Cardiac muscle cell (in vitro differentiated cells and primary cell): ENCODE data around the gene CHRND. TPM values are rescaled to one million over a fixed set of nuclear protein-coding genes. Genes with fewer than 3 reads are reported as not detected.

Source experiments
- DNase-seq, 2 donors: peaks; one replicate each; pipeline versions ENCODE4 v3.0.0 to v3.0.0-alpha.2; 2010 to 2017; ENCODE audit warnings: low read depth in 1 of 2, low spot score in 1 of 2
- H3K27ac ChIP-seq: fragments of 200-600 bp; sonication (generic); 2 replicates; pipeline ENCODE4 v1.5.1; 2016
- H3K27me3 ChIP-seq: fragments of 200-600 bp; sonication (generic); 2 replicates; pipeline ENCODE4 v1.6.0; 2016; ENCODE audit warnings: control low read depth
- H3K36me3 ChIP-seq: fragments of 200-600 bp; sonication (generic); 2 replicates; pipeline ENCODE4 v1.5.1; 2016; ENCODE audit warnings: control low read depth
- H3K4me1 ChIP-seq: fragments of 200-600 bp; sonication (generic); 2 replicates; pipeline ENCODE4 v1.8.1; 2017; ENCODE audit warnings: low read depth, mild to moderate bottlenecking, mixed run types
- H3K4me3 ChIP-seq: fragments of 200-600 bp; sonication (generic); 2 replicates; pipeline ENCODE4 v1.5.1; 2016; ENCODE audit warnings: mild to moderate bottlenecking
- H3K9me3 ChIP-seq: fragments of 200-600 bp; sonication (generic); 2 replicates; pipeline ENCODE4 v1.5.1; 2017; ENCODE audit warnings: low read depth, mild to moderate bottlenecking, control low read depth
- CTCF ChIP-seq: IDR thresholded peaks from 2 replicates; pipeline ENCODE4 v1.5.1; 2012; ENCODE audit warnings: low read depth, mild to moderate bottlenecking, low read length
- polyA plus RNA-seq: library from polyadenylated mRNA; unstranded; fragments of >200 nt; fragmentation: Nextera tagmentation; extraction: Ambion mirVana; gene quantifications from 2 replicates; pipeline ENCODE4 v1.2.1, GENCODE V29; 2016
- total RNA-seq: library from RNA; depleted of rRNA; stranded (reverse); fragments of >200 nt; gene quantifications from 2 replicates; pipeline ENCODE4 v1.2.3, GENCODE V29; 2016

CHRND gene
- total and polyA plus RNA-seq, 2 experiments from 2014 or later = 0.05 to 0.09 TPM

- H3K4me1 ChIP-seq = peaks cover under 1% of the 10 kb centered on the region
- no peak overlapping the region for H3K4me3 ChIP-seq
- no peak for TF ChIP-seq CTCF
- peaks cover 89% of the 10 kb centered on the region for H3K27me3 ChIP-seq
- H3K27ac ChIP-seq = no peak overlapping the region
- DNase-seq = no peak
- H3K9me3 ChIP-seq = no peaks in the 10 kb centered on the region
- no peaks in the 10 kb centered on the region for H3K36me3 ChIP-seq
Measured at GRCh38 chr2:232480201-232481190, 45.5 kb upstream of the CHRND start.

- H3K36me3 ChIP-seq = no peaks in the 10 kb centered on the region
- no peaks in the 10 kb centered on the region for H3K9me3 ChIP-seq
- H3K27me3 ChIP-seq = peaks cover 93% of the 10 kb centered on the region
- H3K4me3 ChIP-seq = no peak overlapping the region
- TF ChIP-seq CTCF = no peak
- no peak overlapping the region for H3K27ac ChIP-seq
- H3K4me1 ChIP-seq = peaks cover 4% of the 10 kb centered on the region
- DNase-seq = no peak
Measured at GRCh38 chr2:232481322-232482140, 44.4 kb upstream of the CHRND start.

GRCh38 chr2:232482301-232483238 lies 43.4 kb upstream of the CHRND start:
- Histone ChIP-seq H3K4me3 (no peak overlapping the region), H3K4me1 (peaks cover 4% of the 10 kb centered on the region), H3K36me3 (no peaks in the 10 kb centered on the region), H3K27me3 (peaks cover 94% of the 10 kb centered on the region), H3K9me3 (no peaks in the 10 kb centered on the region), H3K27ac (no peak overlapping the region)
- DNase-seq = no peak
- no peak for TF ChIP-seq CTCF

- Histone ChIP-seq H3K4me1 (peaks cover 4% of the 10 kb centered on the region), H3K36me3 (no peaks in the 10 kb centered on the region), H3K4me3 (no peak overlapping the region), H3K9me3 (no peaks in the 10 kb centered on the region), H3K27me3 (peaks cover 94% of the 10 kb centered on the region), H3K27ac (no peak overlapping the region)
- no peak for DNase-seq
- no peak for TF ChIP-seq CTCF
Measured at GRCh38 chr2:232483311-232483922, 42.5 kb upstream of the CHRND start.
